SU-DHL-6 (cell line): ENCODE measurements around the gene PLIN4.

Source experiments
- EZH2phosphoT487 ChIP-seq: fragments of 200-600 bp; sonication (generic), shearing (Covaris generic); conservative IDR thresholded peaks from 2 replicates; pipeline ENCODE4 v1.6.1; 2018; ENCODE audit warnings: mild to moderate bottlenecking, antibody characterized with exemption, low read length, moderate library complexity, mixed read lengths
- TF ChIP-seq, protein P1 (sequence below): fragments of 200-600 bp; sonication (generic); IDR thresholded peaks from one replicate; pipeline ENCODE4 v1.5.1; 2017; ENCODE audit warnings: antibody characterized with exemption, mild to moderate bottlenecking, low read length, moderate library complexity; ENCODE audit not compliant: insufficient read depth, poor library complexity, severe bottlenecking

DNA sequence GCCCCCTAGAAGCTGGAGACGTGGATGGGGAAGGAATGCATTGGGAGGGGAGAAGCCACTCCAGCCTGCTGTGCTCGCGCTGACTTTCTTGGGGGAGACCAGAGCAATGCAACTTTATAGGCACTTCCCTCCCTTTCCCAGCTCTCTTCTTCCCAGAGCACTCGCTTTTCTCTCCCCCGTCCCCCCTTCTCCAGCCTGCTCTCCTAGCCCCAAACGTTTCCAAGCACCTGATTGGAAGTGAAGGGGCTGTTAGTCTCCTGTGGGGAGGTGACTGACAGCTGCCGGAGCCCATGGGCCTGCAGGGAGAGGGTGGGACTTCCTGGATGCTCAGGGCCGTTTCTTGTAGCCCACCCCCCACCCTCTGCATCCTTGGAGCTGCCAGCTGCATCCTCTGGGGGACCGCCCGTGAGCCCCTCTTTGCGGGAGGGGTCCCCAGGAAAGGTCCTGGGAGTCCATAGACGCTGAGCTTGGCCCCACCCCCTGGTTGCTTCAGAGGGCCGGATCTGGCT lies 43.7 kb downstream of the PLIN4 start:
- TF ChIP-seq, protein P1, sequence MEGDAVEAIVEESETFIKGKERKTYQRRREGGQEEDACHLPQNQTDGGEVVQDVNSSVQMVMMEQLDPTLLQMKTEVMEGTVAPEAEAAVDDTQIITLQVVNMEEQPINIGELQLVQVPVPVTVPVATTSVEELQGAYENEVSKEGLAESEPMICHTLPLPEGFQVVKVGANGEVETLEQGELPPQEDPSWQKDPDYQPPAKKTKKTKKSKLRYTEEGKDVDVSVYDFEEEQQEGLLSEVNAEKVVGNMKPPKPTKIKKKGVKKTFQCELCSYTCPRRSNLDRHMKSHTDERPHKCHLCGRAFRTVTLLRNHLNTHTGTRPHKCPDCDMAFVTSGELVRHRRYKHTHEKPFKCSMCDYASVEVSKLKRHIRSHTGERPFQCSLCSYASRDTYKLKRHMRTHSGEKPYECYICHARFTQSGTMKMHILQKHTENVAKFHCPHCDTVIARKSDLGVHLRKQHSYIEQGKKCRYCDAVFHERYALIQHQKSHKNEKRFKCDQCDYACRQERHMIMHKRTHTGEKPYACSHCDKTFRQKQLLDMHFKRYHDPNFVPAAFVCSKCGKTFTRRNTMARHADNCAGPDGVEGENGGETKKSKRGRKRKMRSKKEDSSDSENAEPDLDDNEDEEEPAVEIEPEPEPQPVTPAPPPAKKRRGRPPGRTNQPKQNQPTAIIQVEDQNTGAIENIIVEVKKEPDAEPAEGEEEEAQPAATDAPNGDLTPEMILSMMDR: no peak
- no peak for TF ChIP-seq EZH2phosphoT487
